ENCODE results near the gene PRPF4.

PRPF4 gene

DNA sequence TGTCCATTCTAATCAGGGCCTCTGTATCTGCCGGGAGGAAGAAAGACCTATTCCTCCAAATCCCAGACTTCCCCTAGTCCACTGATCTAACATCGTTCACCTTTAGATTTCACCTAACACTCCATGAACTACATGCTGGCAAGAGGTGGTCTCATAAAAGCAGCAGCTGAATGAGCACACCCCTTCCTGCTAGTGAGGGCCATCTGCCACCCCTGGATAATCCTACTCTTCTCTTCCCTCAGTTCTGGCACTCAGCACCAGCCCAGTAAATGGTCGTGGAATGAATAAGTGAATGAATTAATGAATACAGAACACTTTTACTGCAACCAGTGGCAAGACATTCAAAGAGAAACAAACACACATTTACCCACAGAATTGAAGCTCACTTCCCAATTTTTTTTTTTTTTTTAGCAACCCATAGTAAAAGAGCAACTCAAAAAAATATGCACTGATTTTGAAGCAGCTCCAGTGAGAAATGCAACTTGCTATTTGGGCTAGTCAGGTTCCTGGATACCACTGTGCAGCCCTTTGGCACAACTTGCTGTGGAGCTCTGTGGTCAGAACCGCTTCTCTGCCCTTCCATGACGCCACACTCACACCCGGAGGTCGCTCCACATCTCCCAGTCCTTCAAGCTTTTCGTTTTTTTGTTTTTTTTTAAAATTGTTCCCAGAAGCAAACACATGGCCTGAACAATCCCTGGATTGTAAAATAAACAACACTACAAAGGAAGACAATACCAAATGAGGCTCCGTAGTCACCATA lies 21.5 kb downstream of the PRPF4 start:
- no peaks in the 10 kb centered on the region for H3K27me3 Mint-ChIP-seq
- H3K27ac Mint-ChIP-seq, result no peak overlapping the region
- H3K4me3 Mint-ChIP-seq, result no peak overlapping the region
- no peaks in the 10 kb centered on the region for H3K4me1 Mint-ChIP-seq
- H3K36me3 Mint-ChIP-seq, result no peaks in the 10 kb centered on the region
- no peaks in the 10 kb centered on the region for H3K9me3 Mint-ChIP-seq

DNA sequence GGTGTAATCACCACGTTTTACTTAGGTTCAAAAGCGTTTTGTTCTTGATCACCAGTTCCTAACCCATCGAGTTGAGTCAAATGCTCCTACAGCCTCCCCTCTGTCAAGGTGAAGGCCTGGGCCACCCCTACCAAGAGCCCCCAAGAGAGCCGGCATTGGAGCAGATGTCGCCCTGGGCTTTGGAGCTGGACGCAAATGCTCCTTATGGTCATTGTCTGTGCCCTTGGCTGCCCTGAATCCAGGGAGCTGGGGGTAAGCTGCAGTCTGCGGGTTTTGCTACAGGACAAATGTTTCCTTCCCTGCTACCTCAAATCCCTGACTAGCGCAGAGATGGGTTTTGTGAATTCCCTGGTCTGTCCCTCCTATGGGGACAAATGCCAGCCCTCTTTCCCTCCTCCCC lies 22.9 kb downstream of the PRPF4 start:
- no peak overlapping the region for H3K27ac Mint-ChIP-seq
- no peak overlapping the region for H3K4me3 Mint-ChIP-seq
- H3K27me3 Mint-ChIP-seq, result no peaks in the 10 kb centered on the region
- H3K36me3 Mint-ChIP-seq, result no peaks in the 10 kb centered on the region
- H3K4me1 Mint-ChIP-seq, result no peaks in the 10 kb centered on the region
- no peaks in the 10 kb centered on the region for H3K9me3 Mint-ChIP-seq

DNA sequence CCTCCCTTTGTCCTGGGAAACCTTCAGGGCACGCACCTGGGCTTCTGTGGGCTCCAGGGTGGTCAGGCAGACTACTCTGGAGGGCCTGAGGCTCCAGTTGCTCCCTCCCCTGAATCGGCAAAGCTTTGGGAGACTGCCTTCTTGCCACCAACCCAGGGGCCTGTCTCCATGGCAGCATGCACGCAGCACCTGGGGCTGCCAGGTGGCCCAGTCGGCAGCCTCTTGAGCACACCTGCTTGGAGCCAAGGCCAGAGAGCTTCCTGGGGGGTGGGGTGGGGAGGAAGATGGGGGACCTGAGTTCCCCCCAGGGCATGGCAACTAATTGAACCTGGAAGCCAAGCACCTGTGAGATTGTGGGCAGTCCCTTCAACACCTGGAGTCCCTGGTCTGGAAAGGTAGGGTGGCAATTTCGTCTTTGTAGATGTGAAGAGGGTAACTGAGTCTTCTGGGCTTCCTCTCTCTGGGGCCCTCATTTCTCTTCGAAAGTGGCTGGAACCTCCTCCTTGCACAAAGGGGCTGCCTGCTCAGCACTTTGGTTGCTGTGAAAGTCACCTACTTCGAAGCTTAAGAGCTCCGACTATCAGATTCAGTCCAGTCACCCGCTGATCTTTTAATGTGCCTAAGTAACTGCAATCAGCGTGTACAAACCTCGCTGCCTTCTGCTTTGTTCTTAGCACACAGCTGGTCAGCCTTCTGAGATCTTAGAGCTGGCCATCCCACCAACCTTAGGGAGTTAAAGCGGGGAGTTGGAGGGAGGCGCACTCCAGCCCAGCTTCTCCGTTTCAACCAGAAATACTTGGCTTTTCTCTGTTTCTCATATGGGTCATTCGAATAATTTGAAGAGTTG lies 23.7 kb downstream of the PRPF4 start:
- Mint-ChIP-seq H3K27ac (no peak overlapping the region), H3K27me3 (no peaks in the 10 kb centered on the region), H3K4me1 (no peaks in the 10 kb centered on the region), H3K9me3 (no peaks in the 10 kb centered on the region), H3K4me3 (no peak overlapping the region), H3K36me3 (no peaks in the 10 kb centered on the region)

DNA sequence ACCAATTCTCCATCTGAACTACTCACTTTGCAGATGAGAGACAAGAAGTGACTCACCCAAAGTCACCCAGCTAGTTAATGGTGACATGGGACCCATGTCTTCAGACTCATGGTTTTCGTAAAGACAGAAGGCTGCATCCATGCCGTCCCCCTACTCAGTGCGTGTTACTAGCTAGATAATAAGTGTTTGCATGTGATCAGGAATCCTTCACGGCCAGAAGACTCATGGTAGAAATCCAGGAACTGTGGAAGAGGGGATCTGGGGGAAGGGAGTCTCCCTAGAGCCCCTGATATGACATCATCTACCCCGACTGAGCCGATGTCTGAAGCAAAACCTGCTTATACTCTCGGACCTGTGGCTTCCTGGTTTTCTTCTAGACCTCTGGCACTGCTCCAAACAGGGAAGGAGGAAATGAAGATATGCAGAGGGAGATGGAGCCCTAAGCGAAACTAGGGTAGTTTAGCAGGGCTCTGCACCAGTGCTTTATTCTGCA lies 24.4 kb downstream of the PRPF4 start:
- Mint-ChIP-seq H3K9me3 (no peaks in the 10 kb centered on the region), H3K27ac (no peak overlapping the region), H3K27me3 (no peaks in the 10 kb centered on the region), H3K36me3 (no peaks in the 10 kb centered on the region), H3K4me1 (no peaks in the 10 kb centered on the region), H3K4me3 (no peak overlapping the region)

DNA sequence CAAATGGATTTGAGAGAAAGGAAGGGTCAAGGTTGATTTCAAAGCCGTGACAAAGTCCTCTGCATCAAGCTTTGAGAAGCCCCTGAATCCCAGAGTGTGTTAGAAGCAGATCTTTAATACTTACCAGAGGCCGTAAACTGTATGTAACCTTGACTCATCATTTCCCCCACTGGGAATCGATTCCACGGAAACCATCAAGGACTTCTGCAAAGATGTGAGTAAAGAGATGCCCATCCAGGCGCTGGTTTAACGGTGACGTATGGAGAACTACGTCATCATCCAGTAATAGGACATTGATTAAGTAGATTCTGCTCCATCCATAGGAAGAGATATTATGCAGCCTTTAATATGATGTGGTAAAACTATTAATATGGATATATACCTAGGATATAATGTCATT lies 26.1 kb downstream of the PRPF4 start:
- Mint-ChIP-seq H3K36me3 (no peaks in the 10 kb centered on the region), H3K27ac (no peak overlapping the region), H3K9me3 (no peaks in the 10 kb centered on the region), H3K4me3 (no peak overlapping the region), H3K4me1 (no peaks in the 10 kb centered on the region), H3K27me3 (peaks cover 2% of the 10 kb centered on the region)

DNA sequence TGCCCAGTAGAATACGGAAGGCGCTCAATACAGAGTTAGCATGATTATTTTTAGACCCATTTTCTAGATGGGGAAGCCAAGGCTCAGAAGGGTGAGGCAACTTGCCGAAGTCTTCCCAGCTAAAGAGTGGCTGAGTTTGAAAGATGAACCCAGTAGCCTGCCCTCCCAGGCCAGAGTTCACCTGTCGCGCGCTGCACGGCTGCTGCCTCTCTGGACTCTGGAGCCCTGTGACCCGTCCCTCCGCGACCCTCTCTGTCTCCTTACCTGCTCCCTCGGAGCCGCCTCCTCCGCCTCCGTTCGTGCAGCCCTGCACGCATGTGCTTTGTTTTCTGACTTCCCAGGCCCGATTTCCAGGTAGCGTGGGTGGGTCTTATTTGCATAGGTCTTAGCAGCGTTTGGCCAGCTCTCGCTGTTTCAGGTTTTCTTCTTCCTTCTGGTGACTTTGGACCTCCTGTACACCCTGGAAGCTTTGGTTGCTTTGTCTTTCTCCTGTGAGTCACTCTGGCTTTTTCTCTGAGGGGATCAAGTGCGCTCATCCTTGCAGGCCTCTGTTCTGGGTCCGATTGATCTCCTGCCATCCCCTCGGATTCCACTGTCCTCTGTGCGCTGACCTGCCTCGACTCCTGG lies 27.4 kb downstream of the PRPF4 start, which contains the start of gene RNF183:
Gene RNF183 (minus strand): TSS at position 585 of the 627 bp plus-strand sequence. CDS start 5,192 bp downstream, outside the sequence.
- Mint-ChIP-seq H3K27ac (no peak within 1 kb of the TSS), H3K4me3 (no peak within 1 kb of the TSS), H3K9me3 (no peaks in the 10 kb centered on the region), H3K4me1 (no peaks in the 10 kb centered on the region), H3K36me3 (no peaks in the 10 kb centered on the region), H3K27me3 (peaks cover 2% of the 10 kb centered on the region)

DNA sequence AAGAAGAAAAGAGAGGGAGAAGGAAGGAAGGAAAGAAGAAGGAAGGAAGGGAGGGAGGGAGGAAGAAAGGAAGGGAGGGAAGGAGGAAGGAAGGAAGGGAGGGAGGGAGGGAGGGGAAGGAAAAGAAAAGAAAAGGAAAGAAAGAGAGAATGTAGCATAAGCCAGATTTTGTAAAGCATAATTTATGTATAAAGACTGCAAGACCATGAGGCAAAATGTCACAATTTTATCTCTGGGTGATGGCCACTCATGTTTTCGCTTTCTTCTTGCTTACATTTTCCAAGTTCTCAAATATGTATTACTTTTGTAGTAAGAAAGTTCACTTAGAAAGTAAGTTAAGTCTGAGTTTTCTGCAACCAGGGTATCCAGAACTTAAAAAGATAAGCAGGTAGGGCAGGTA lies 31.1 kb downstream of the PRPF4 start:
- no peaks in the 10 kb centered on the region for H3K9me3 Mint-ChIP-seq
- no peak overlapping the region for H3K4me3 Mint-ChIP-seq
- H3K27me3 Mint-ChIP-seq, result peaks cover 2% of the 10 kb centered on the region
- H3K4me1 Mint-ChIP-seq, result no peaks in the 10 kb centered on the region
- H3K36me3 Mint-ChIP-seq, result no peaks in the 10 kb centered on the region
- H3K27ac Mint-ChIP-seq, result no peak overlapping the region

DNA sequence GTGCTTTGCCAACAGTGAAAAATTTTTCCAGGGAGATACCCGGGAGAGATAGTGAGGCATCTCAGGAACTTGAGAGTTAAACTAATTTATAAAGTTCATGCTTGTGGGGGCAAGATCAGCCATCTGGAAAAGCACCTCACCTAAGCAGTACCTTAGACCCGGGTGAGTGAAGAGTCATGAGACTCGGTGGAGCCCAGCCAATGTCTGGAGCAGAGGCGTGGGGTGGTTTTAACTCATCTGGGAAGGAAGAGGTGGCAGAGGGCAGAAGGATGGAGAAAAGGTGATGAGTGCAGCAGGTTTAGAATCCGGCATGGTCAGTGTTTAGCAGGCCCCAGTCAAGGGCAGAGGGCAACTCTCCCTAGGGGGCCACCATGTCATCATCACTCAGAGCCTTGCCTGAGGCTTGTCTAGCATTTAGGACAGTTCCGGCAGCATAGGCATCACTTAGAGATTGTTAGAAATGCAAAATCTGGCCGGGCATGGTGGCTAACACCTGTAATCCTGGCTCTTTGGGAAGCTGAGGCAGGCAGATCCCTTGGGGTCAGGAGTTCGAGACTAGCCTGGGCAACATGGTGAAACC lies 32.0 kb downstream of the PRPF4 start:
- H3K36me3 Mint-ChIP-seq, result no peaks in the 10 kb centered on the region
- no peak overlapping the region for H3K27ac Mint-ChIP-seq
- no peak overlapping the region for H3K4me3 Mint-ChIP-seq
- H3K27me3 Mint-ChIP-seq, result peaks cover 2% of the 10 kb centered on the region
- no peaks in the 10 kb centered on the region for H3K9me3 Mint-ChIP-seq
- no peaks in the 10 kb centered on the region for H3K4me1 Mint-ChIP-seq

DNA sequence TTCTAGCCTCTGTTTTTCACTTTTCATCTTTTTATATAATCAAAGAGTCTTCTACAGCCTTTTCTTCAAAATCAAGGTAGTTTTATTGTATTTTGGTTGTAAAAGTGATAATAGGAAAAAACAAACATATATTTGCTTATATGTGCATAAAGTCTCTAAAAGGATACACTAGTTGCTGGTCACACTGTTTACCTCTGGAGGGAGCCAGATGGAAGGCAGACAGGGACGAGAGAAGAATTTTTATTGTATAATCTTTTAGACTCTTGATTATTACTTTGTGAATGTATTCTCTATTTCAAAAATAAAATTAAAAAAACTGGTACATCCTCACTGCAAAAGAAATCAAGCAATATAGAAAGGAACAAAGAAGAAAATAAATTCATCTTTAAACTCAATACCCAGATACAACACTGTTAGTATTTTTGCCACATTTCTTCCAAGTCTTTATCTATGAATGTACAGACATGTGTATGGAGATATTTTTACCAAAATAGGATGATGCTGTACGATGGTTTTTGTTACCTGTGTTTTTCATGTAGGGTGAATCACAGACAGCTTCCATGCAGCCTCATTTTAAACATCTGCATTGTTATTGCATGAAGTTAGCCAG lies 33.9 kb downstream of the PRPF4 start:
- H3K4me3 Mint-ChIP-seq, result no peak overlapping the region
- no peaks in the 10 kb centered on the region for H3K9me3 Mint-ChIP-seq
- H3K27ac Mint-ChIP-seq, result no peak overlapping the region
- no peaks in the 10 kb centered on the region for H3K4me1 Mint-ChIP-seq
- peaks cover 2% of the 10 kb centered on the region for H3K27me3 Mint-ChIP-seq
- H3K36me3 Mint-ChIP-seq, result no peaks in the 10 kb centered on the region

DNA sequence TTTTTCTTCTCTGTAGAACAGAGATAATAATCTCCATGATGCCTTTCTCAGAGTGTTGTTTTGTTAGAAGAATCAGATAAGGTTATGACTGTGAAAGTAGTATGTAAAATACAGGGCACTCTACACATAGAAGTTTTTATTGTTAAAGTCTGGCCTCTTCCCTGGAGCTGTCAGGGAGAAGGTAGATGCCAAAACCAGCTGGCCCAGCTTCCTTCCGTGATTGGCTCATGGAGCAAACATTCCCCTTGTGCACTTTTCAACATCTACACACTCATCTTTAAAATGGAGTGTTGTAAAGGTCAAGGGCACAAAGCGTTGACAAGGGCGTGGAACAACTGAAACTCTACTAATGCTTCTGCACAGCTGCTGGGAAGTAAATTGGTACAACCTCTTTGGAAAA lies 35.1 kb downstream of the PRPF4 start:
- Mint-ChIP-seq H3K4me3 (no peak overlapping the region), H3K4me1 (no peaks in the 10 kb centered on the region), H3K36me3 (no peaks in the 10 kb centered on the region), H3K9me3 (no peaks in the 10 kb centered on the region), H3K27me3 (peaks cover under 1% of the 10 kb centered on the region), H3K27ac (no peak overlapping the region)

DNA sequence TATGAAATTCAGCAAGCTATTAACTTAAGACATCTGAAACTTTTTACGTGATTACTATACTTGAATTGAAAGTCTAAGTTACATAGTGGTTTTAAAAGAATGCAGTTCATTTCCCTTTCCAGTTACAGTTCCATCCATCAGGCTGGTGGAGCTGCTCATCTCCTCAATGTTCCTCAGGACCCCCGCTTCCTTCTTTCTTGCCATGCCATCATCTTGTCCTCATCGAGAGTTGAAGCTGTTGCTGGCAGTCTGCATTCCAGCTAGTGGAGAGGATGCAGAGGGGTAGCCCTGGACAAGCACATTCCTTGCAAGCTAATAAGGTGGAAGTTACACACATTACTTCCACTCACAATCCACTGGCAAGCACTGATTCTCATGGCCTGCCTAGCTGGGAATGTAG lies 36.5 kb downstream of the PRPF4 start:
- no peaks in the 10 kb centered on the region for H3K27me3 Mint-ChIP-seq
- no peak overlapping the region for H3K27ac Mint-ChIP-seq
- no peaks in the 10 kb centered on the region for H3K9me3 Mint-ChIP-seq
- H3K36me3 Mint-ChIP-seq, result no peaks in the 10 kb centered on the region
- no peak overlapping the region for H3K4me3 Mint-ChIP-seq
- H3K4me1 Mint-ChIP-seq, result no peaks in the 10 kb centered on the region

DNA sequence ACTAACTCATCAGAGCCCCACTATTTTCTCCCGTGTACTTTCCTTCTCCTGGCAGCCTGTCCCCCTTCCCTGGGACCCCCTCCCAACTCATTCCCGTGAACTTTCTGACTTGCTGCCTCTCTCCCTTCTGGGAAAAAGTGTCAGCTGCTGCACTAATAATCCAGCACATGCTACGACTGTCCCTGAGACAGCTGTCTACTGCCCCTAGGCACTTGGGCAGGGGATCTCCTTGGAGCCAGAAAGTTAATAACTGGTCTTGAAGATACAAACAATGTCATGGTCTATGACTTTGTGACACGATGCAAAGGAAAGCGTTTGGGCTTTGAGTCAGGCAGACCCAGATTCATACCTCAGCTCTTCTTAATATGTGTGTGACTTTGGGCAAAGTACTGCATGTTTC lies 37.8 kb downstream of the PRPF4 start:
- Mint-ChIP-seq H3K9me3 (no peaks in the 10 kb centered on the region), H3K36me3 (no peaks in the 10 kb centered on the region), H3K27ac (no peak overlapping the region), H3K4me3 (no peak overlapping the region), H3K27me3 (no peaks in the 10 kb centered on the region), H3K4me1 (no peaks in the 10 kb centered on the region)

DNA sequence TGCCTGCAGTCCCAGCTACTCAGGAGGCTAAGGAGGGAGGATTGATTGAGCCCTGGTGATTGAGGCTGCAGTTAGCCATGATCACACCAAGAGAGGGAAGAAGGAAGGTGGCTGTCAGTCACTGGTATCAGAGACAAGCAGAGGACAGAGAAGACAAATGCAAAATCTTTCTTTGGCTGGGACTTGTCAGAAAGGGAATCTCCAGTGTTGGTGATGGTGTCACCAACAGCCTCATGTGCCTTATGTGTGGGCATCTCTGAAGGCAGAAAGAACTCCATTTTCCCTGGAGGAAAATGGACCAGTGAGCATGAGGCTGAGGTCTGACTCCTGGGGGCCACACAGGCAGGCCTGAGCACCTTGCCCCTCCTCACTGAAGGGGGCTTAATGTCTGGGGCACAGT lies 39.8 kb downstream of the PRPF4 start:
- Mint-ChIP-seq H3K4me1 (no peaks in the 10 kb centered on the region), H3K27ac (no peak overlapping the region), H3K36me3 (no peaks in the 10 kb centered on the region)

DNA sequence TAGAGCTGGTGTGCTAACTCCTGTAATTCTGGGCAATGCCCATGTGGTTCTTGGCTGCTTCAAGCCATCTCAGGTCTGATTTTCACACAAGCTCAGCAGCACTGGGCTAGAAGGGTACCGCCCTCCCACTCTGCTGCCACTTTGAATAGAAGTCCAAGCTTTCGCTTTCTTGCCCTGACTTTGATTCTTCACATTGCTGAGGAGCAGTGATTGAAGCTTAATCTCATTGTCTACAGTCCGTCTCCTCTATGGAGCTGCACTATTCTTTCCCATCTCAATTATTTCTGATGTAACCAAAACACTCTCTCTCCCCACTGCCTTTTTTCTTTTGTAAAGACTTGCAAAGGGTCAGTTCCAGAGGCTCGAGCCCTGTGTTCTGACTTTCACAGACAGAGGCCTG lies 40.6 kb downstream of the PRPF4 start:
- no peaks in the 10 kb centered on the region for H3K36me3 Mint-ChIP-seq
- no peaks in the 10 kb centered on the region for H3K9me3 Mint-ChIP-seq
- H3K4me1 Mint-ChIP-seq, result no peaks in the 10 kb centered on the region
- no peak overlapping the region for H3K27ac Mint-ChIP-seq
- no peaks in the 10 kb centered on the region for H3K27me3 Mint-ChIP-seq
- H3K4me3 Mint-ChIP-seq, result no peak overlapping the region

More for the DNA sequence above, 39.8 kb downstream of the PRPF4 start:
- no peak overlapping the region for H3K4me3 Mint-ChIP-seq
- no peaks in the 10 kb centered on the region for H3K27me3 Mint-ChIP-seq
- no peaks in the 10 kb centered on the region for H3K9me3 Mint-ChIP-seq

DNA sequence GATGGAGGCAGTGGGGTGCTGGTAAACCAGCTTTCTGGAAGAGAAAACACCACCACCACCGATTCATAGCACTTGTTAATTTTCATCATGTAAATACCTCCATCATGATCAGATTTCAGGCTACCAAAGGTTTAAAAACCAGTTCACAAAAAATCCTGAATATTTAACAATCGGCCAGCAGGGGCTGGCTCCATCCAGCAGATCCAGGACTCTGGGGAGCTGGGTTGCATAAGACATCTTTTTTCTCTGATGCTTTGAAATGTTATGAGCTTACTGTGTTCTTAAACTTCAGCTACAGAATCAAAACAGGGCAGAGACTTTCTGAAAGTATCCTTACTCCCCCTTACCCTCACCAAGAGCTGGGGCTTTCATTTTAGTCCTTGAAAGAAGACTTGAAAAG lies 42.3 kb downstream of the PRPF4 start:
- Mint-ChIP-seq H3K4me1 (no peaks in the 10 kb centered on the region), H3K27me3 (no peaks in the 10 kb centered on the region), H3K36me3 (no peaks in the 10 kb centered on the region), H3K9me3 (no peaks in the 10 kb centered on the region), H3K27ac (no peak overlapping the region), H3K4me3 (no peak overlapping the region)
